HG02759 (cell line): ENCODE data around the gene MYO1B.
A peak's percentile ranks its signal among the peaks of the same experiment; 100 is the strongest.

ENCODE experiments used
- ATAC-seq: cut with Tn5 transposase; IDR thresholded peaks from one replicate; pipeline ENCODE4 v1.9.1; 2021; ENCODE audit warnings: mild to moderate bottlenecking, moderate library complexity; ENCODE audit not compliant: unreplicated experiment

Gene MYO1B

GRCh38 chr2:191295088-191295487 lies 49.9 kb downstream of the MYO1B start:
- ATAC-seq: no peak

DNA sequence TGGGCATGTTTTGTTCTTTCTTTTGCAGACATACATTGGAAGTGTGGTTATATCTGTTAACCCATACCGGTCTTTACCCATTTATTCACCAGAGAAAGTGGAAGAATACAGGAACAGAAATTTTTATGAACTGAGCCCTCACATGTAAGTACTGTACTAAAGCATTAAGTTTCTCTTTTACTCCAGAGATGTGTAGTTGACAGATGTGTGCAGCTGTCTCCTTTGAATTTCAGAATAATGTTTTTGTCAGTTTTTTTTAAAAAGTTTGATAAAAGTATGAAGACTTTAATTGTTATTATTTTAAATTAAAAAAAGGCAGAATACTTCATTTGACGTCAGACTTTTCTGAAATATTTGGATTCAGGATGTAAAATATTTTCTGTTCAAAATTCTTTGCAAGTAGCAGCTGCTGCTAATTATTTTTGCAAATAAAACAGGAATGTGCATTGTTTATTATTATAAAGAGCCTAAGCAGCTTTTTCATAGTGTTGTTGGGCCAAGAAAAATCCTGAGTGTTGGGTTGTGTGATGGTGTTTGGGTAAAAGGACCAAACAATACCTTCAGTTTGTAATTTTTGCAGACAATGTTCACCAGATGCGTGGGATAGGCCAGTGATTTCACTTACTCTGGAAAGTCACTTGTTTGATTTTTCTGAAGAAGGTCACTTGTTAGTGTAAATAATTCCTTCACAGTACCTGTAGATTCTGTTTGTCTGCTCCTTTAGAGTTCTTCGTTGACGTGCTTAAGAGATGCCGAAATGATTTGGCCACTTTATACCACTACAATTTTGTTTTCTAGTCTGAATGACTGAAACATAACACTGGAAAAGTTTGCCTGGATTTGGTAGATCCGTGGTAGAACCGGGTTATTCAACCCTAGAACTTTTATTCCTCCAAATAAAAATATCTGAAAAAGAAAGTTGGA lies 51.1 kb downstream of the MYO1B start:
- ATAC-seq: no peak

DNA sequence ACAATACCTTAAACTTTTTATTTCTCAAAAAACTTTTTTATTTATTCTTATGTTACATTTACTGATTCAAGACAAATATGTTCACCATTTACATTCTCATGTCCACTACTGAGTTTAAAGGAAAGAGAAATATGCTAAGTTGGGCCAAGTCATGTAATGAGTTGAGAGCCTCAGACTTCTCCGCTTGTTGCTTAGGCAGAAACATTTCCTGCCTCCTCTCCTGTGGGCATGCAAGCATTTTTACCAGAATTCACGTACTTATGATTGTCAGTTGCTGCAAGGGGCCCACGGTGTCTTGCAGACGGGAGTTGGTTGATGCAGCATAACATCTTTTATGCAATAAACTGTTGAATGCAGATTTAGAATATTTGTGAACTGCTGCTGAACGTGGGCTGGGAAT lies 51.8 kb downstream of the MYO1B start:
- no peak for ATAC-seq

GRCh38 chr2:191298306-191298705 lies 53.1 kb downstream of the MYO1B start:
- no peak for ATAC-seq

DNA sequence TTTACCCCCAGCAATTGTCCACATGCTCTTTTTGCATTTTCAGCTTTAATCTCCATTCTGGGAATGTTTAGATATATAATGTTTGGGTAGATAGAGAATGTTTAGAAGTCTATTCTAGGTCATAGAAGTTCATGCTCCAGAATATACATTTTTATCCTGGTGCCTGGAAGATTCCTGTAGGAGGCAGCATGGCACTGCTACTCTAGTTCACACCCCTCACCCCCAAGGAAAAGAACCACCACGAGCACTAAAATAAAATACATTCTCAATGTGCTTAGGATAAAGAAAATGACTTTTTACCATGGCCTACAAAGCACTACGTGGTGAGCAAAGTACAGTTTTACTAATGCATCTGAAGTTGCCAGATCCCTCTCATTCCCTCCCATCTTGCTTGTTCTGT lies 53.8 kb downstream of the MYO1B start:
- no peak for ATAC-seq

DNA sequence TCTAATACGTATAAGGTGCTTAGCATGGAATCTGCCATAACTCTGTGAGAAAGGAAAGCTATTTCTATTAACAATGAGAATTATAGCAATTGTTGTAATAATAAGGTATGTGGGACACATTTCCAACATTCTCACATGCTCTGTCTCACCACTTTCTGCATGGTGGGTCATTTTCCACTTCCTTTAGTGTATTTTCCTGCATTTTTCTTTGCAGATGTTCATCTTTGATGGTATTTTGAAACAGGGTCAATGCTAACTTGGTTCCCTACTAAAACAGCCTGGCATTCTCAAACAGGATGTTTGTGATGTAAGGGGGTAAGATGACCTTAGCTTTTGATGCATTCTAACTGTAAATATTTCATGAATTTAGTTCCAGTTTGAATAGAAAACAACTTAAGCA lies 54.7 kb downstream of the MYO1B start:
- no peak for ATAC-seq

DNA sequence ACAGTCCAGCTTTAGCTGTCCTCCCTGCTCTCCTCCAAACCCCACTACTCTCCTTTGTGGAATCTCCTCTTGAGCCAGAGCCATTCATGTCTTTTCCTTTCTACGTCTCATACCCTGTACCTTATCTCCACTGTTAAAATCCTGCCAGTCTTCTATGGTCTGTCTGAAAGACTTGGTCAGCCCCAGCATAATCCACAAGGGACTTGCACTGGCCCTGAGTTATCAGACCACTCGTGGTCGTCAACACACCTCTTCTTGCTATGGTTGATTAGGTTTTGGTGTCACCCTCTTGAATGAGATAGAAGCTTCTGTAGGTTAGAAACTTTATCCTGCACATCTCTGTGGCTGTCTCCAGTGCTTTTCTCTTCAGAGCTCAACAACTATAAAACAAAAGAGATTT lies 56.8 kb downstream of the MYO1B start:
- no peak for ATAC-seq

GRCh38 chr2:191302459-191303139 lies 57.4 kb downstream of the MYO1B start:
- ATAC-seq: peak; percentile 68

DNA sequence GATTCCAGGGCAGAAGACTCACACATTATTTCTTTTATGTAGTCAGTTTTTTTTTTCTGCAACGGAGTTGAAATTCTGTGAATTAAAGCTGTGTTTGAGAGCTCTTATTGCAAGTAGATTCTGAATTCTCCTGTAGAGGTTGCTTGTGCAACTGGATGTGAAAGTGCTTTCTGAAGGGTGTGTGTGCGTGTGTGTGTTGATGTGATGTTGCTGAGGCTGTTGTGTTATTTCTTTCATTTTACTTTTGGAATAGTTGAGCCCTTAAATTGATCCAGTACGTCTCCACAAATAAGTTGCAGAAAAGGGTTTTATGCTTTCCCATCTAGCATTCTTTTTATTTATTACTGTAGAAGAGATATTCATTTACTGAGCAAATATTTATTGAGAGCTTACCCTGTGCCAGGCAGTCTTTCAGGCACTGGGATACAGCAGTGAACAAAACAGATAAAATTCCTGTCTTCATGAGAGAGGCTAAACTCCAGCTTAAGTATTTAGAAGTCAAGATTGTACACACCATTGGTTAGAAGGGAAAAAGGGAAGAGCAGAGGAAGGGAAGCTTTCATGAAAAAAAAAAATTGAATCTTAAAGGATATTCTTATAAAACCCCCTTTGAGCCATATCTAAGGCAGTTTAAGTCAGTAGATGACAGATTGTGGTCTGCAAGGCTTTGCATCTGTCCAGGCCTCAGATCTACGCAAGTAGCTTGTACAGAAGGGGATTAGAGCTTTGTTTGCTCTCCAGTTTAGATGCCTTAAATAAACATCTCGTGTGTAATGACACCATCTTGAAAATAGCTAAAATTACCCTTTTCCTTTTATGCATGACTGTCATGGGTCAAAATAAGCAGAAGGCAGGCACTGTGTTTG lies 58.2 kb downstream of the MYO1B start:
- no peak for ATAC-seq

DNA sequence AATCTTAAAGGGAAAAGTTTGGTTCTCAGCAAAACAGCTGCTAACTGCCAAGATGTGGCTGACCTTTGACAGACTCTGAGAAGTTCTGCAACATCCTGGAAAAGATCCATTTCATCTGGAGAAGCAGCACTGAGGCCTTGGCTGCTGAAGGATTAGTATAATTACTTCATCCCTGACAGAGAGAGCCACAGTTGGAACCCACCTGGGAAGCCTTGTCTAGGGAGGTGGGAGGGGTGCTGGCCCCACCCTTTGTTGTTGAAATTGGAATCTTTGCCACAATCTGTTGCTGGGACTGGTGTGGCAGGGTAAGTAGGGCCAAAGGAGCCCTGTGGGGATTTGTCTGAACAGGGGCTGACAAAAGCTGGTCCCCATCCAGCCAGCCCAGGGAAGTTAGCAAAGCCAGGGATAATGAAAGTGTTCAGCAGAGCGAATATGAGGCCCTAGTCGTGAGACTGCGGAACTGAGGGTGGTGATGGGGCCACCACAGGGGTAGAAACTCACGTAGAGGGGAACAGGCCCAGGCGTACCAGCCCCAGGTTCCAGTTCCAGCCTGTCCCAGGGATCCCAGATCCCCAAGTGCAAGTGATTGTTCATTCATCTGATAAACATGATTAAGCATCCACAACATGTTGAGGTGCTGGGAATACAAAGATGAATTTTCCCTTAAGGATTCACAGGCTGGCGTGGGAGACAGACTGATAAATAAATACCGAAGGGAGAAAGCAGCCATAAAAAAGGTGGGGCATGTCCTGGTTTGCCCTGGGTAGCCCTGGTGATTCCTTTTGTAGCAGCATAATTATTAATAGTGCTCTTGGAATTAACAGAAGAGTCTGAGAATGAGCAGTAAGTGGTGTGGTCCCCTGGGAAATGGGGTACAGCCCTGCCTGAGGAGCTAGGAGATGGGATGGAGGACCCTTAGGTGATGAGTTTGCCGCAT lies 60.0 kb downstream of the MYO1B start:
- no peak for ATAC-seq

- no peak for ATAC-seq
These were observed 62.8 kb downstream of the MYO1B start for GRCh38 chr2:191308026-191308425.

GRCh38 chr2:191311156-191311555 lies 66.0 kb downstream of the MYO1B start:
- ATAC-seq: no peak

- no peak for ATAC-seq
These were observed 66.4 kb downstream of the MYO1B start for GRCh38 chr2:191311627-191312026.

DNA sequence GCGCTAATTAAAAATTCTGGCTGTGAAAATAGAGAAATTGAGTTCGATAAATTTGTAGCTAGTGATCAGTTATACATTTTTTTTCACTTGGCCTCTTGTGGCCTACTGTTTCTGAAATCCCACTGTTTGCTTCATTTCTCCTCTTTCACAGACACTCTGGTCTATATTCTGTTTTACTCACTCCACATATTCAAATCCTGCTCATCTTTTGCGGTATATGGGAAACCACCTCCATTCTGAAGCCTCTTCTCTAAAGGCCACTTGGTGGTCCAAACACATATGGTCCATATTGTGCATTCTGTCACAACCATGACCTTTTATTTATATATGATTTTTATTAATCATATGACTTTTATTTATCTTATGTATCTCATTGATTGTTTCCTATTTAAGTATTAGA lies 67.0 kb downstream of the MYO1B start:
- ATAC-seq: no peak

- ATAC-seq: no peak
These were observed 67.5 kb downstream of the MYO1B start for GRCh38 chr2:191312662-191313061.

DNA sequence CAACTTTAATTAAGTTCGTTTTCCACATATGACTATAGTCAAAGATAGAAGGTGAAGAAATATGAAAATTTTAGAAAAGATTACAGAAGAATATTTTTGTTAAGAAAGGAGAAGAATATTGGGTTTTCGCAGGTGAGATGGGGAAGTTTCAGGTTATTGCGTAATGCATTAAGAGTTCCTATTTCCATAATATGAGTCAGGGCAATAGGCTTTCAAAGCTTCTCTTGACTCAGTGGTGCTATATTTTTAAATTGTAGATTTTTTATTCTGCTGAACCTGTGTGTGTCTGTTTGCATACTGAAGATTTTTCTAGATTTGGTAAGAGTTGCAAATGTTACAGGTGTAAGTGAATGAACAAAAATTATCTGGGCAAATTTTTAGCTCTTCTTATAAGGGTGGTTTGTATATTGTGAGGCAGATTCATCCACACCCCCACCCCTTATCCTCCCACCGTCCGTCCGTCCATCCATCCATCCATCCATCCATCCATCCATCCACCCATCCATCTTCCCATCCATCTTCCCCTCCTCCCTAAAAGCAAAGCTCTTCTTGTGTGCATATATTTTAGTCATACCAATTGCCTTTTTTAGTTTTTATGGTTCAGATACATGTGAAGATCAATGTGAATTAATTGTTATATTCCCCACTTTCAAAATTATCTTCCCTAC lies 69.6 kb downstream of the MYO1B start:
- ATAC-seq: no peak

DNA sequence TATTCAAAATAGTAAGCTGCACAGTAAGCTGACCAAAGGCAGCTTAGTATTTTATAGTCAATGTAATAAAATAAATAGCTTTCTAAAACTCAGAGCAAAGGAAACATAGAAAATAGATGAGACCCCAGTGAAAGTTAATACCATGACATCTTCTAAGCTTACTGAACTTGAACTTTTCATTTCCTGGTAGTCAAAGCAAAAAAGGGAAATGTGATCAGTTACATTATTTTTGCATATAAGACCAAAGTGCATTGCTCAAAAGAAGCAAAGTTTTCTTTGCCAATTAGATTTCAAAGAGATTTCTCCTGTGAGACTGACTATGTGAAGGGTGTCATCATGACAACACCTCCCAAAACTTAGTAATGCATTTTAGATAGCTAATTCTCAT lies 70.2 kb downstream of the MYO1B start:
- no peak for ATAC-seq

DNA sequence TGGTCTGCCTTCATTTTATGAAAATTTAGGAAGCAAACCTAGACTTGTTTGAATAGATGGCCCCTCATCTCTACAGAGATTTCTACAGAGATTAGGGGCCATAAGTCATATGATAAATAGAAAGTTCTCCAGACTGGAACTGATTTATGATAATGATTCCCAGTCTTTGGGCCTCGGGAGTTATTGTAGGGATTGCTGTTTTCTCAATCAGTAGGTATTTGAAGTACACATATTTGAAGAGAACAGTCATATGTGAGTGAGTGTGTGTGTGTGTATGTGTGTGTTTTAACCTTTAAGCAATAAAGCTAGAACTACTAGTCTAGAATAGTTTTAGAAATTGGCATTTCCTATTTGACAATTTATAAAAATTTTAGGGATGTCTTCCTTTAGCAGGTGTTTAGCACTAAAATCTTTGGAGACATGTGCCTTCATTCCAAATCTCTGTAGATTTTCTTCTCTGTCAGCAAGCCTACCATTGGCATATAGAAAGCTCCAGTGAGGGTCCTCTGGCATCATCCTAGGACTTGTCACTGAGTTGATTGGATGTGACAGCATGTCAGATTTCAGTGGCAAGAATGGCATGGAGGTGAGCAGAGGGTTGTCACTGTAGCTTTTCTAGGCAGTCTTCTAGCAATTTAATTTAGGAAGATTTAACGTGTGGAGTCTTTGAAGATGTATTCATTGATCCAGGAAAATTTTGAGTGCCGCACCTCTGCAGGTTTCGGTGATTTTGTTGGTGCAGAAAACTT lies 71.2 kb downstream of the MYO1B start:
- no peak for ATAC-seq
